C4-2B (cell line): ENCODE data around the gene PRKAR2A.

ENCODE experiments used
- CTCF ChIP-seq: fragments of 450-650 bp; conservative IDR thresholded peaks from 2 replicates; pipeline ENCODE4 v1.5.1; 2017; ENCODE audit warnings: mild to moderate bottlenecking
- ZFX ChIP-seq: fragments of 450-650 bp; IDR thresholded peaks from 2 replicates; pipeline ENCODE4 v1.6.1; 2017

- no peak for TF ChIP-seq CTCF
- TF ChIP-seq ZFX, result no peak
Observed at GRCh38 chr3:48707157-48707556, 140.5 kb downstream of the PRKAR2A start.
